VCaP (cell line): Measurements from ENCODE around the gene LYZL4.

Experiments
- H3K27ac ChIP-seq: fragments of 450-650 bp; 2 replicates; pipeline ENCODE4 v1.5.1; 2017
- TF ChIP-seq, protein P1 (sequence below): fragments of 450-650 bp; conservative IDR thresholded peaks from 2 replicates; pipeline ENCODE4 v1.5.1; 2017; ENCODE audit warnings: mild to moderate bottlenecking, moderate library complexity

LYZL4 gene, protein sequence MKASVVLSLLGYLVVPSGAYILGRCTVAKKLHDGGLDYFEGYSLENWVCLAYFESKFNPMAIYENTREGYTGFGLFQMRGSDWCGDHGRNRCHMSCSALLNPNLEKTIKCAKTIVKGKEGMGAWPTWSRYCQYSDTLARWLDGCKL

DNA sequence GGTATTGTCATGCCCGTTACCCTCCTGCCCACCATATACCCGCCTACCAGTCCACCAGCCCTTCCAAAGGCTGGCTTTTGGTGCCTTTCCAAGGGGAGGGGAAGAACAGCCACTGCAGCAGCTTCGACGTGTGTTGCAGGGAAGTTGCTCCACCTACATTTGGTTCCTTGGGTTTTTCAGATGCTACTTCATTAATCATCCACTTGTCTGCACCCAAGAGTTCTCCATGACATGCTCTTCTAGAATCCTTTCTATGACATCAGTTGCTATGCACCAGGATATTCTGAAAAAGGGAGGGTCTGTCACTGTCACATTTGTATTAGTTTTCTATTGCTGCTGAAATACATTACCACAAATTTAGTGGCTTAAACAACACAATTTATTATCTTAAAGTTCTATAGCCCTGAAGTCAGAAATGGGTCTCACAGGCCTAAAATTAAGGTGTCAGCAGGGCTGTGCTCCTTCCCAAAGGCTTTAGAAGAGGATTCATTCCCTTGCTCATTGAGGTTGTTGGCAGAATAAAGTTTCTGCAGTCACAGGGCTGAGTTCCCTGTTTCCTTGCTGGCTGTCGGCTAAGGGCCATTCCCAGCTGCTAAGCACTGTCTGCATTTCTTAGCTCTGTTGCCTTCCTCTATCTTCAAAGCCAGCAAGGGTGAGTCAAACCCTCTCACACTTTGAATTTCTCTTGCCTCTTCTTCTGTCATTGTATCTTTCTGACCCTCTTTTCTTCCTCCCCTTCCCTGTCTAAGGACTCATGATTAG is at the start of gene LYZL4:
Gene LYZL4, minus strand, starts transcription at position 241 of the 762 bp plus-strand sequence. CDS start 3,359 bp downstream, outside the sequence.
- TF ChIP-seq, protein P1, sequence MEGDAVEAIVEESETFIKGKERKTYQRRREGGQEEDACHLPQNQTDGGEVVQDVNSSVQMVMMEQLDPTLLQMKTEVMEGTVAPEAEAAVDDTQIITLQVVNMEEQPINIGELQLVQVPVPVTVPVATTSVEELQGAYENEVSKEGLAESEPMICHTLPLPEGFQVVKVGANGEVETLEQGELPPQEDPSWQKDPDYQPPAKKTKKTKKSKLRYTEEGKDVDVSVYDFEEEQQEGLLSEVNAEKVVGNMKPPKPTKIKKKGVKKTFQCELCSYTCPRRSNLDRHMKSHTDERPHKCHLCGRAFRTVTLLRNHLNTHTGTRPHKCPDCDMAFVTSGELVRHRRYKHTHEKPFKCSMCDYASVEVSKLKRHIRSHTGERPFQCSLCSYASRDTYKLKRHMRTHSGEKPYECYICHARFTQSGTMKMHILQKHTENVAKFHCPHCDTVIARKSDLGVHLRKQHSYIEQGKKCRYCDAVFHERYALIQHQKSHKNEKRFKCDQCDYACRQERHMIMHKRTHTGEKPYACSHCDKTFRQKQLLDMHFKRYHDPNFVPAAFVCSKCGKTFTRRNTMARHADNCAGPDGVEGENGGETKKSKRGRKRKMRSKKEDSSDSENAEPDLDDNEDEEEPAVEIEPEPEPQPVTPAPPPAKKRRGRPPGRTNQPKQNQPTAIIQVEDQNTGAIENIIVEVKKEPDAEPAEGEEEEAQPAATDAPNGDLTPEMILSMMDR, result no peak
- H3K27ac ChIP-seq, result no peak within 1 kb of the TSS

DNA sequence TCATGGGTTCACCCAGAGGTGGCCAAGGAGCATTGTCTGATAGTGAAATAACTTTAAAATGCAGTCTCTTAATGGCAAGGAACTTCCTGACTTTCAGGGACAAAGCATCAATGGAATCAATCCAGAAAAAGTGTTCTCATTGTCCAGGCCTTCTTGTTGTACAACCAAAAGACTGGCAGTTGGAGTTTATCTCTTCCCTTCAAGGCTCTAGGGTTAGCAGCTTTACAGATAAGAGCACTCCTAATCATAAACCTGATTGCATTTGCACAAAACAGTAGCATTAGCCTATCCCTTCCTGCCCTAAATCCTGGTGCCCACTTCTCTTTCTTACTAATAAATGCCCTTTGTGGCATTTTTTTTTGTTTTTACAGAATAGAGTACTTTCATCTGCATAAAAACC is 48.7 kb upstream of the LYZL4 start:
- TF ChIP-seq, protein P1, result no peak
- no peak overlapping the region for H3K27ac ChIP-seq

DNA sequence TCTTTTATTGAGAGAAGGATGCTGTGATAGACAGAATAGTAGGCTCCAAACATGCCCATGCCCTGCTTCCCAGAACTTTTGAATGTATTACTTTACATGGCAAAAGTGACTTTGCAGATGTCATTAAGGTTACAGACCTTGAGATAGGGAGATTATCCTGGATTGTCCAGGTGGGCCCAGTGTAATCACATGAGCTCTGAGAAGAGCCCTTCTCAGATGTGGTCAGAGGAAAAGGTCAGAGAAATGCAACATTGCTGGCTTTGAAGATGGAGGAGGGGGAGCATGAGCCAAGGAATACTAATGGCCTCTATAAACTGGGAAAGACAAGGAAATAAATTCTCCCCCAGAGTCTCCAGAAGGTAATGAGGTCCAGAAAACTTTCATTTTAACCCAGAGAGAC is 45.8 kb upstream of the LYZL4 start:
- TF ChIP-seq, protein P1, result no peak
- no peak overlapping the region for H3K27ac ChIP-seq

DNA sequence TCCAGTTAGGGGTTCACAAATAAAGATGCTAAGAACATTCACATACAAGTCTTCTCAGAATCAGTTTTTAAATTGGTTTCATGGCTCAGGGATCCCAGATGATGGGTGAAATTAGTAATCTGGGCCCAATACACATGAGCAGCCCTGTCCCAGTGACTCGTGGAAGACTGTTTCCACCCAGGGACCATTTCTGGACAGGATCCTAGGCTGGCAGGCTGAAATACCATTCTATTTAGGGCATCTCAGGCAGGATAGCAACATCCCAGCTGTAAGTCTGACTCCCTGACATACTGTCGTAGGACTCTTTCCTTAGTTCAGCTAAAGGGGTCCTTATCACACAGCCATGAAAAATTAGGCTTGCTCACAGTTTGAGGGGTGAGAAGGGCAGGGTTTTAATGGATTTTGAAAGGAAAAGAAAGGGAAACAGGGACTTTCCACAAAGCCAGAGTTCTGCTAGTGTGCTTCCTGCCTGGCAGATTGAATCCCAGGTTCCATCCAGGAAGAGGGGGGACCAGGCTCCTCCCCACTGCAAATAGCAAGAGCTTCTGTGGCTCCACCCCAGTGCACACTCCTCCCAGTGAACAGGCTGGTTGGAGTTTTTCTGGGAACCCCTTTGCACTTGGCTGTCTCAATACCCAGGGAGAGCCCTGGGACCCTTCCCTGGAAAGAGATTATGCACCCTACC is 41.3 kb upstream of the LYZL4 start:
- no peak overlapping the region for H3K27ac ChIP-seq
- TF ChIP-seq, protein P1, result no peak

DNA sequence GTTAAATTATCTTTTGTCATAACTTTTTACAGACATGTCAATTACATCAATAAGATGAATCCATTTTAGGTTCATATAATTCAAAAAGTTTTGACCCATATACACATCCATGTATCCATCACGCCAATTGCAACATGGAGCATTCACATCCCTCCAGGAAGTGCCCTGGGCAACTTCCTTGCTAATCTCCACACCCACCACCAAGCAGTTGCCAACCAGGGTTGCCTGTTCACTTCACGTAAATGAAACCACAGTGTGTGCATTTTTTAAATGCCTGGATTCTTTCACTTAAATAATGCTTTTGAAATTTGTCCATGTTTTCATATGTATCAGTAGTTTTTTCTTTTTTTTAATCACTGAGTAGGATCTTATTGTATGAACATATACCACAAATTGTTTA is 40.7 kb upstream of the LYZL4 start:
- TF ChIP-seq, protein P1, result no peak
- no peak overlapping the region for H3K27ac ChIP-seq

DNA sequence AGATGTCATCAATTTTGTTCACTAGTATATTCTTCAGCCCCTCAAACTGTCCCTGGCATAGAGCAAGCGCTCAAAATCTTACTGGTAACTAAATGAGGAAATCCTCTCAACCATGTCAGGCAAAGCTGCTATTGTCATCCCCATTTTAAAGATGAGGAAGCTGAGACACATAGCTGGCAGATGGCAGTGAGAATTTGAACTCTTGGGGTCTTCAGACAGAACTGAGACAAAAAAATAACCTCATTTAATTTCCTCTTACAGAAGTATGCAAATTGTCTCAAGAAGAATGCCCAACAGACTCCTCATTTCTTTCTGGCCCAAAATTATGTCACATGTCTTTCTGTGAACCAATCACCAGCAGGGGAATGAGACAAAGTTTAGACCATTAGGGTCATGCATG is 40.2 kb upstream of the LYZL4 start:
- H3K27ac ChIP-seq, result no peak overlapping the region
- TF ChIP-seq, protein P1, result no peak

DNA sequence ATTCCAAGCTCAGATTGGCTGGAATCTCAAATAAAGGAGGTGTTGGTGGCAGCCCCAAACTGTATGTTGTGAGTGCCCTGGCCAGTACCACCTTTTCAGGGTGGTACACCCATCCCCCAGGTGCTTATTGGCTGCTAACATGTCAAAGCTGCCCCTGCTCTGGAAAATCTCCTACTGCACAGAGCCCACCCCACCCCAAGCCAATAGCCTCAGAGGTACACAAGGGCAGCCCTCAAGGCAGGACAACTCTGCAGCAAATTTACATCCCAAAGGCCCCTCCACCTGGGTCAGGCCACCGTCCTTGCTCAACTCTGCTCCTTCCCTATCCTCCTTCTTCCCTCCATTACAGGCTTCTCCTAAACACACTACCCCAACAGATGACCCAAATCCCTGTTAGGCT is 37.1 kb upstream of the LYZL4 start:
- TF ChIP-seq, protein P1, result no peak
- no peak overlapping the region for H3K27ac ChIP-seq
